ENCODE measurements around the gene TMEM203. TPM values are rescaled to one million over a fixed set of nuclear protein-coding genes. Genes with fewer than 3 reads are reported as not detected.
A peak's percentile ranks its signal among the peaks of the same experiment; 100 is the strongest.

The TMEM203 gene
- total and polyA plus RNA-seq, 2 of the 13 experiments (the other 11 are each of a cell fraction or from before 2014, with no cell fraction given), result 23.4 to 36.7 TPM

DNA sequence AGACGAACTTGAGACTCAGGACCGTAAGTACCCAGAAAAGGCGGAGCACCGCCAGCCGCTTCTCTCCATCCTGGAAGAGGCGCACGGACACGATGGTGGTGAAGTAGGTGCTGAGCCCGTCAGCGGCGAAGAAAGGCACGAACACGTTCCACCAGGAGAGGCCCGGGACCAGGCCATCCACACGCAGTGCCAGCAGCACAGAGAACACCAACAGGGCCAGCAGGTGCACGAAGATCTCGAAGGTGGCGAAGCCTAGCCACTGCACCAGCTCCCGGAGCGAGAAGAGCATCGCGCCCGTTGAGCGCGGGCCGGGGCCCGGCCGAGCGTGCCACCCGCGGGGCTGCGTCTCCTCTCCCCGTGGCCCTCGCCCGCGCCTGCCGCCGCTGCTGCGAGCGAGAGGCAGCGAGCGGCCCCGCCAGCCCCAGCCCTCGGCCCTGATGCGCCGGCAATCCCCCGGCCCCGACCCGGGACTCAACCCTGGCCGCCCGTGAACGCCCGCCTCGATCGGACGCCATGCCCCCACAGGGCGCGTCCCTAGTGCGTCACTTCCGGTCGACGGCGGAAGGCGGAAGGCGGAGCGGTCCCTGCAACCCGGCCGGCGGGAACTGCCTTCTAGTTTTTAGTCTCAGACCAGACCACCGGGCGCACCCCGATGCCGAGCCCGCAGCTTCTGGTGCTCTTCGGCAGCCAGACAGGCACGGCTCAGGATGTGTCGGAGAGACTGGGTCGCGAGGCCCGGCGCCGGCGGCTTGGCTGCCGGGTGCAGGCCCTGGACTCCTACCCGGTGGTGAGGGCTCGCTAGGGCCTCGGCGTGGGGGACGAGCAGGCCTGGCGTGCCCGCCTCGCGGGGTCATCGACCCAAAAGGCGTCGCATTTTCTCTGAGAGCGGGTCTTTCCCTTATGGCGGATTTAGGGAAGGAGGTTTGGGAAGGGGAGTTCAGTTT is at the start of gene TMEM203, which contains the start of gene NDOR1 (continued):
- no peak for TF ChIP-seq ZMAT3 (CRISPR knock-in tag; conservative IDR thresholded peaks at IDR 0.05)
- no peak for TF ChIP-seq ZNF468 (CRISPR knock-in tag; IDR thresholded peaks at IDR 0.05)
- peak; percentile 98 for TF ChIP-seq PHF20 (CRISPR knock-in tag; IDR thresholded peaks at IDR 0.05)
- TF ChIP-seq SNAI1 (CRISPR knock-in tag; IDR thresholded peaks at IDR 0.05; ENCODE audit: borderline replicate concordance), result no peak
- no peak; the same call in 1 of the 2 replicates for TF ChIP-seq SAFB2 (CRISPR knock-in tag; IDR thresholded peaks at IDR 0.05; ENCODE audit: borderline replicate concordance, low read depth)
- 0 out of 2 replicates have a peak, but pooled peaks have one; percentile 24 for TF ChIP-seq MAFG (CRISPR knock-in tag; IDR thresholded peaks at IDR 0.05)
- TF ChIP-seq ZNF615 (CRISPR knock-in tag; IDR thresholded peaks at IDR 0.05; ENCODE audit: borderline replicate concordance), result no peak
- TF ChIP-seq CCAR2 (optimal IDR thresholded peaks at IDR 0.05; ENCODE audit: low read depth, low read length), result no peak
- TF ChIP-seq PHF5A (CRISPR knock-in tag; IDR thresholded peaks at IDR 0.05; ENCODE audit: low read depth, unreplicated experiment), result peak; percentile 27
- no peak for TF ChIP-seq ZNF558 (CRISPR knock-in tag; IDR thresholded peaks at IDR 0.05; ENCODE audit: borderline replicate concordance)
- peak; percentile 83 for TF ChIP-seq ETV5 (CRISPR knock-in tag; IDR thresholded peaks at IDR 0.05; ENCODE audit: borderline replicate concordance)
- 0 out of 2 replicates have a peak, but pooled peaks have one; percentile 23 for TF ChIP-seq ZNF256 (CRISPR knock-in tag; conservative IDR thresholded peaks at IDR 0.05)
- TF ChIP-seq, protein P1, sequence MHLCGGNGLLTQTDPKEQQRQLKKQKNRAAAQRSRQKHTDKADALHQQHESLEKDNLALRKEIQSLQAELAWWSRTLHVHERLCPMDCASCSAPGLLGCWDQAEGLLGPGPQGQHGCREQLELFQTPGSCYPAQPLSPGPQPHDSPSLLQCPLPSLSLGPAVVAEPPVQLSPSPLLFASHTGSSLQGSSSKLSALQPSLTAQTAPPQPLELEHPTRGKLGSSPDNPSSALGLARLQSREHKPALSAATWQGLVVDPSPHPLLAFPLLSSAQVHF (CRISPR knock-in tag; IDR thresholded peaks at IDR 0.05), result 0 out of 2 replicates have a peak, but pooled peaks have one; percentile 41
- TF ChIP-seq ZNF138 (CRISPR knock-in tag; IDR thresholded peaks at IDR 0.05; ENCODE audit: low read depth), result no peak
- no peak for TF ChIP-seq ZNF616 (CRISPR knock-in tag; IDR thresholded peaks at IDR 0.05; ENCODE audit: low read depth)
- TF ChIP-seq SMAD3 (CRISPR knock-in tag; IDR thresholded peaks at IDR 0.05), result 0 out of 2 replicates have a peak, but pooled peaks have one; percentile 72
- TF ChIP-seq TAF15 (IDR thresholded peaks at IDR 0.05; ENCODE audit: low read depth, low read length, poor library complexity, severe bottlenecking), result no peak
- peak; percentile 34; the same call in 1 of the 2 replicates for TF ChIP-seq CEBPG (CRISPR knock-in tag; IDR thresholded peaks at IDR 0.05)
- no peak for TF ChIP-seq ZNF354B (CRISPR knock-in tag; IDR thresholded peaks at IDR 0.05)
- TF ChIP-seq, protein P2, sequence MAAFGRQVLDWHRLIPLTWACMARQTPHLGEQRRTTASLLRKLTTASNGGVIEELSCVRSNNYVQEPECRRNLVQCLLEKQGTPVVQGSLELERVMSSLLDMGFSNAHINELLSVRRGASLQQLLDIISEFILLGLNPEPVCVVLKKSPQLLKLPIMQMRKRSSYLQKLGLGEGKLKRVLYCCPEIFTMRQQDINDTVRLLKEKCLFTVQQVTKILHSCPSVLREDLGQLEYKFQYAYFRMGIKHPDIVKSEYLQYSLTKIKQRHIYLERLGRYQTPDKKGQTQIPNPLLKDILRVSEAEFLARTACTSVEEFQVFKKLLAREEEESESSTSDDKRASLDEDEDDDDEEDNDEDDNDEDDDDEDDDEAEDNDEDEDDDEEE (CRISPR knock-in tag; IDR thresholded peaks at IDR 0.05), result no peak
- TF ChIP-seq RFX5 (IDR thresholded peaks at IDR 0.05; ENCODE audit: low read depth, low read length), result no peak
- peak; percentile 33 for TF ChIP-seq MED8 (CRISPR knock-in tag; IDR thresholded peaks at IDR 0.05; ENCODE audit: insufficient replicate concordance)
- TF ChIP-seq, protein P3, sequence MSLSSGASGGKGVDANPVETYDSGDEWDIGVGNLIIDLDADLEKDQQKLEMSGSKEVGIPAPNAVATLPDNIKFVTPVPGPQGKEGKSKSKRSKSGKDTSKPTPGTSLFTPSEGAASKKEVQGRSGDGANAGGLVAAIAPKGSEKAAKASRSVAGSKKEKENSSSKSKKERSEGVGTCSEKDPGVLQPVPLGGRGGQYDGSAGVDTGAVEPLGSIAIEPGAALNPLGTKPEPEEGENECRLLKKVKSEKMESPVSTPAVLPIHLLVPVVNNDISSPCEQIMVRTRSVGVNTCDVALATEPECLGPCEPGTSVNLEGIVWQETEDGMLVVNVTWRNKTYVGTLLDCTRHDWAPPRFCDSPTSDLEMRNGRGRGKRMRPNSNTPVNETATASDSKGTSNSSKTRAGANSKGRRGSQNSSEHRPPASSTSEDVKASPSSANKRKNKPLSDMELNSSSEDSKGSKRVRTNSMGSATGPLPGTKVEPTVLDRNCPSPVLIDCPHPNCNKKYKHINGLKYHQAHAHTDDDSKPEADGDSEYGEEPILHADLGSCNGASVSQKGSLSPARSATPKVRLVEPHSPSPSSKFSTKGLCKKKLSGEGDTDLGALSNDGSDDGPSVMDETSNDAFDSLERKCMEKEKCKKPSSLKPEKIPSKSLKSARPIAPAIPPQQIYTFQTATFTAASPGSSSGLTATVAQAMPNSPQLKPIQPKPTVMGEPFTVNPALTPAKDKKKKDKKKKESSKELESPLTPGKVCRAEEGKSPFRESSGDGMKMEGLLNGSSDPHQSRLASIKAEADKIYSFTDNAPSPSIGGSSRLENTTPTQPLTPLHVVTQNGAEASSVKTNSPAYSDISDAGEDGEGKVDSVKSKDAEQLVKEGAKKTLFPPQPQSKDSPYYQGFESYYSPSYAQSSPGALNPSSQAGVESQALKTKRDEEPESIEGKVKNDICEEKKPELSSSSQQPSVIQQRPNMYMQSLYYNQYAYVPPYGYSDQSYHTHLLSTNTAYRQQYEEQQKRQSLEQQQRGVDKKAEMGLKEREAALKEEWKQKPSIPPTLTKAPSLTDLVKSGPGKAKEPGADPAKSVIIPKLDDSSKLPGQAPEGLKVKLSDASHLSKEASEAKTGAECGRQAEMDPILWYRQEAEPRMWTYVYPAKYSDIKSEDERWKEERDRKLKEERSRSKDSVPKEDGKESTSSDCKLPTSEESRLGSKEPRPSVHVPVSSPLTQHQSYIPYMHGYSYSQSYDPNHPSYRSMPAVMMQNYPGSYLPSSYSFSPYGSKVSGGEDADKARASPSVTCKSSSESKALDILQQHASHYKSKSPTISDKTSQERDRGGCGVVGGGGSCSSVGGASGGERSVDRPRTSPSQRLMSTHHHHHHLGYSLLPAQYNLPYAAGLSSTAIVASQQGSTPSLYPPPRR (CRISPR knock-in tag; IDR thresholded peaks at IDR 0.05; ENCODE audit: borderline replicate concordance), result no peak
